IPS DF 4.7 (cell line): ENCODE data around the gene TRIO.

Source experiments
- DNase-seq: peaks from one replicate; pipeline ENCODE4 v3.0.0-alpha.2; 2013; ENCODE audit warnings: low spot score; ENCODE audit errors: extremely low read depth

Gene TRIO

GRCh38 chr5:14286574-14287421 is 143.7 kb downstream of the TRIO start:
- DNase-seq: no peak

GRCh38 chr5:14292766-14293658 is 149.9 kb downstream of the TRIO start:
- DNase-seq: no peak

DNA sequence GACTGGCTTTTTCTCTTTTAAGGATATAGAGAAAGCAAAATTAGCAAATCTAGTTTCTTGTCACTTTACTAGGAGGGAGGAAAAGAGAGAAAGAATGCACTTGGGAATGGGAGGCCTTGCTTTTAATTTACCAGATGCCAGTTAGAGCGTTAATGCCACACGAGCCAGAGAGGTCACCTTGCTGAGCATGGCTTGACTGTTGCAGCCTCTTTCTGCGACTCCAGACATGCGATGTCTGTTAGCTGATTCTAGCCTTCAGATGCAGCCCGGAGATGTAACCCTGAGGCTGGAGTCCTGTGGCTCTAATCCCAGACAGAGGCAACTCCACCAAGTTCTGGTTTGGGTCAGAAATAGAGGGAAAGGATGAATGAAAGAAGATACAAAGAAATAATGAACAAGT is 152.5 kb downstream of the TRIO start:
- DNase-seq: no peak

DNA sequence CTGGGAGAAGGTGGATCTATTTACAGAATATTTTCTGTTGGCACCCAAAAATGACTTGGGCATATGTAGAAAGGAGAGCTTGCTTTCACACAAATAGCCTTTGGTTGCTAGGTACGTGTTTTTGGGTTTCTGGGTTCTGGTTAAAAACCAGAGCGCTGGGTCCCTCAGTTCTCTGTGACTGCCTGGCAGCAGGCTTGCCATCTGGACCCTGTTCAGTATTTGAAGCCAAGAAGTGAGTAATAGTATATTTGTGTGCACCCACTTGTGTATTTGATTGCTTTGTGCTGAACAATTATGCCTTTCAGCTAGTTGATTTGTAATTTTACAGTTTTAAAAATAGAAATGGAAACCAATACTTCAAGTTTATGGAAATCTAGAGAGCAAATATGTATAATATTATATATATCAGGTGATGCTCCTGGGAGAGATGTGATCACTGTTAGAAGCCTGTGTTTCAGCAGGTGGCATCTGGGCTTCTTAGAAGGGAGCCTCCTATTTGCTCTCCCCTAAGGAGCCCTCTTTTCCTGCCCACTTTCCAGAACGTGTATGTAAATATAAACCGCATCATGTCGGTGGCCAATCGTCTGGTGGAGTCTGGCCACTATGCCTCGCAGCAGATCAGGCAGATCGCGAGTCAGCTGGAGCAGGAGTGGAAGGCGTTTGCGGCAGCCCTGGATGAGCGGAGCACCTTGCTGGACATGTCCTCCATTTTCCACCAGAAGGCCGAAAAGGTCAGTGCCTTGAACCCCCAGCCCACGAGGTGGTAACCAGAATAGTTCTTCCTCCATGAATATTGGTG is 153.6 kb downstream of the TRIO start:
- DNase-seq: no peak

DNA sequence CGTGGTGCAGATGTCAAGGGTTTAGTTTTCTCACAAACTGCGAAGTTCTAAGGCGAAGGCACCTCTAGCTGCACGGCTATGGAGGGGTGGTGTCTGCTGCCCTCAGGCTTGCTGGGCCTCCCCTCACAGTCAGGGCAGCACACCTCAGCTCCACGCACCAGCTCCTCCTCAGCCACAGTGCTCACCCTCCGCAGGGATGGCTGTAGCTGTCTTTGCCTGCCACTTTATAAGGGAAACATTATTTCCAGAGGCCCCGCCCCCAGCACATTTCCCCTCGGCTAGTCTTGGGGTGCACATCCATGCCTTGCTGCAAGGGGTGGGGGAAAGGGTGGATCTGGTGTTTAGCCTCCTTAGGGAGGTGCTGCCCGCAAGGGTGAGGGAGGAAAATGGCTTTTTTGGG is 154.6 kb downstream of the TRIO start:
- DNase-seq: no peak

DNA sequence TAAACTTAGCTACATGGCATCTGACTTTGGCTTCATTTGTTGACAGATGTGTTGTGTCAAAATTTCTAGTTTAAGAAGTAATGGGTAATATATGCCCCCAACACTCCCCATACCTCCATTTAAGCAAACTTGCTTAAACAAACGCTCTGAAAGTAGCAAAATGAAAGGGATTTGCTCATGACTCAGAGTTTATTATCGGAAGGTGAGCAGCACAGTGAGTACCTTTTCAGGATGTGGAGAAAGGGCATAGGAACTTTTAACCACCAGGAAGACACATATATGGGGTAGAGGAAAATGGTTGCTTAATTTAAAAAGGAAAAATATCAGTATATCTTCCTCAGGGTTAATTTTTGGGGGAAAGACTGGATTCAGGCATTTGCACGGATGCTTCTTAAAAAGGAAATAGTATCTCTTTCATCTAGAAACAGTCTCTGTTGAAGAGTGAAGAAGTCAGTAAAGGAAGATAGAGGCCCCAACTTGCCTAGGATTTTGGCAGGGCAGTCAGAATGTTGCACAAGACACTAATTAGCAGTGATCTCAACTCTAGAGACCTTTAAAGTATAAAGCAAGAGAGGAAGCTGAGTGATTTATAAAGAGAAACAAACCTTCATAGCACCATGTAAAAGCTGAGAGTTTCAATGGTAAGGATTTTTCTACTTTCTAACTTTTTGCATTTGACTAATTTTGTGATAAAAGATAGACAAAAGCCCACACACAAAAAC is 155.1 kb downstream of the TRIO start:
- DNase-seq: no peak

DNA sequence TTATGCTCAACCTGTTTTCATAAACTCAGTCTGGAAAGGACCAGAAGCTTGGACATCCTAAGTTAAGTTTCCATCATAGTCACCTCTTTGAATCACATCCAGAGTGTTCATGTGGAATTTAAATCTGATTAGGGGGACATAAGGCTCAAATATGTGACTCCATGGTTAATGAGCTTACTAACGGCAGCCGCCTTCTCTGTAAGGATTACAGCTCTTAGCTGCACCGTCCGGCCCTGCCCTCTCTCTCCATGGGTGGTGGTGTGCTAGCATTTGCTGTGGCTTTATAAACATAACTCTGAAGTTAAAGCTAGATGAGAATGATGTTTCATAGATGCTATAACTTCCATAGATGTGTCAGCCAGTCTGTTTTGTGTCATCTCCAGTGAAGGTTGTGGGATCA is 156.5 kb downstream of the TRIO start:
- DNase-seq: no peak

GRCh38 chr5:14301186-14301585 is 158.0 kb downstream of the TRIO start:
- DNase-seq: no peak

GRCh38 chr5:14302330-14302729 is 159.2 kb downstream of the TRIO start:
- DNase-seq: no peak

- DNase-seq: no peak
Observed at GRCh38 chr5:14305045-14305444, 161.9 kb downstream of the TRIO start.

- no peak for DNase-seq
Observed at GRCh38 chr5:14306329-14306815, 163.2 kb downstream of the TRIO start.

DNA sequence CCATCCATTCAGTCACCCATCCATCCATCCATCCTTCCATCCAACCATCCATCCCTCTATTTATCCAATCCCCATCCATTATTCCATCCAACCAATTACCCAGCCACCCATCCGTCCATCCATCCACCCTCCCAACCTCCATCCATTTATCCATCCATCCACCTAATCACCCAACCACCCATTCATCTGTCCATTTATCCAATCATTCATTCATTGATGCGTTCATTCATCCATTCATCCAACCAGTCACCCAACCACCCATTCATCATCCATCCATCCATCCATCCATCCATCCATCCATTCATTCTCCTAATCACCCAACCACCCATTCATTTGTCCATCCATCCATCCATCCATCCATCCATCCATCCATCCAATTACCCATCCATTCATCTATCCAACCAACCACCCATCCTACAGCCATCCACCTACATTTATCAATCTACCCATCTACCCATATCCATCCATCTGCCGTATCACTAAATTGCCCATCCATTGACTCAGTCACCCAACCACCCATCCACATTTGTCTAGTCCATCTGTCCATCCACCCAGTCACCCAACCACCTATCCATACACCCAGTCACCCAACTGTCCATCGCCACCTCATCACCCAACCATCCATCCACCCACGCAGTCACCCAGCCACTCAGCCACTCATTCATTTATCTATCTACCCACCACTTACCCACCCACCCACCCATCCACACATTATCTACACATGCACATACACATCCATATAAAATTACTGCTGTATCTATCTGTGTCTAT is 165.4 kb downstream of the TRIO start:
- no peak for DNase-seq

GRCh38 chr5:14309199-14309598 is 166.1 kb downstream of the TRIO start:
- no peak for DNase-seq

- no peak for DNase-seq
Observed at GRCh38 chr5:14309878-14310531, 166.9 kb downstream of the TRIO start.

DNA sequence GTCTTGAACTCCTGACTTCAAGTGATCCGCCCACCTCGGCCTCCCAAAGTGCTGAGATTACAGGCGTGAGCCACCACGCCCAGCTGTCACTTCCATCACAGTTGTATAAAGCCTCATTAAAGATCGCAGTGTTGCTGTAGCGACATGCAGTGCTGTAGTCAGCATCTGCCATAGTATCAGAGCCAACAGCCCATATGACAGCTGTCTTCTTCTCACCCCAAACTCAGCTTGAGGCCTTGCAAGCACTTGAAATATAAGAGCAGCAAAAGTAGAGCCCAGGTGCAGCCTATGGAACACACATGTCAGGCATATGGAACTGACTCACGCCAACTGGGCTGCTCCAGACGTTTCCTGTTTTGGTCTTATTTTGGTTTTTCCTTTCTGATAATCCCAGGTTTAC is 167.8 kb downstream of the TRIO start:
- DNase-seq: no peak

DNA sequence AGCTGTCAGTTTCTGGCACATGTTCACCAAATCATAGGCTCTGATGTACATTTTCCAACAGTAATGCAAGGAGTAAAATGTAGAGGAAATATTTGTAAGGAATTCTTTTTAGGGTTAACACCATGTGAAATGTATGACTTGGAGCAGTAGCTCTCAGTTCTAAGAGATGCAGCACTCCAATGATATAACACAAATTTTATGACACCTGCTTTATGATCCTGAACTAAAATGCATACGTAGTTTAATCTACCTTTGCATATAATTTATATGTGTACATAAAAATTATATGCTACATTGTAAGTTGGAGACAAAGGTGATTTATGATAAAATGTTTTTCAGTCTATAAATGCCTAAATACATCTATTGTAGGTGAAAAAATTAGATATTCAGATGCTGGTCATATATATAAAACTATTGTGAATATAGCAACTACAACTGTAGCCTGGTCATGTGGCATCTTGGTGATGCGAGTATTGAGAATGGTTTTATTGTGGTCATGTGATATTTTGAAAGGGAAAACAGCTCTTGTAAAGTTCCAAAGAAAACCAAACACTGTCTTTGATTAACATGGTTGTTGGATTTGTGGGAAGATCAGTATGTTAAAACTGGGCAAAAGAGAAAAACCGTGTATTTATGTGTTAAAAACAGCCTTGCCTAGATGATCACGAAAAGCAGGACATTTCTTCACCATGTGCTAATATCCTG is 171.0 kb downstream of the TRIO start:
- DNase-seq: no peak

GRCh38 chr5:14316471-14316870 is 173.3 kb downstream of the TRIO start:
- DNase-seq: no peak

DNA sequence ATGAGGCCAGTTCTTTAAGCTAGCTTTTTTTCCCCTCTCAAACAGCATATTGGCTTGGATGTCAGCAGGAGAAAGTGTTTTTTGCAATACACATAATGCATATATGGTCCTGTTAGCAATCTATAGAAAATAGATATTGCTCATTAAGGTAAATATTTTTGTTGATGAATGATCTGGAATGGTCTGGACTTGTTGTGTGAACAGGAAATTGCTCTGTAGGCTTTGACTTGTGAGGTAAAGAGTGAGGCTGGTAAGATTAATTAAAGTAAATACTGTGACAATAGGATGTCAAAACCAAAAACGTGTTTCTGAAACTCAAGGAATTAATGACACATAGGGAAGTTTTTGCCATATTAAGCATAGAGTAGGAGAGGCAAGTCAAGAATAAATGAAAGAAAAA is 176.0 kb downstream of the TRIO start:
- no peak for DNase-seq

DNA sequence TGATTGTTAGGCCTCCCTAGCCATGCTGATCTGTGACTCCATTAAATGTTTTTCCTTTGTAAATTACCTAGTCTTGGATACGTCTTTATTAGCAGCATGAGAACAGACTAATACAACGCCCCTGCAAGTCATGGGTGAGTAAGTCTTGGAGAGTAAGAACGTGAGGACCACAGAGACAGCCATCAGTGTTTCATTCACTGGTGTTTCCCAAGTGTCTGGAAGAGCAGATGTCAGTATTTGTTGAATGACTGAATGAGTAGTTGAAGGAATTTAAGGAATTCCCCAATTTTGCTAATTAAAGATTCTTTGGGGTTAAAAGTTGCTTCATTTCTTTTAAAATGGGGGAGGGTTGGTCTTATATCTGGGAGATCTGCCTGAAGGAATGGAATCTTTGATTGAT is 178.8 kb downstream of the TRIO start:
- DNase-seq: no peak
